Loucy (cell line): ENCODE measurements around the gene SSTR1.
"Not testable (repeated sequence)": the region's sequence is repeated elsewhere in the genome, so short reads cannot be mapped to it uniquely, and the experiment has no call there.

ENCODE experiments used
- H2AFZ ChIP-seq: fragments of 200-600 bp; sonication (generic); 2 replicates; pipeline ENCODE4 v1.6.0; 2016; ENCODE audit warnings: antibody characterized with exemption, mild to moderate bottlenecking, low read length, moderate library complexity
- H3F3A ChIP-seq: fragments of 200-600 bp; 2 replicates; pipeline ENCODE4 v1.6.0; 2016; ENCODE audit warnings: antibody characterized with exemption, low read depth, mild to moderate bottlenecking
- H3K27me3 ChIP-seq: fragments of 200-600 bp; sonication (generic); 2 replicates; pipeline ENCODE4 v1.6.1; 2014; ENCODE audit warnings: low read length, mild to moderate bottlenecking; ENCODE audit not compliant: insufficient read depth, poor library complexity, severe bottlenecking
- H3K36me3 ChIP-seq: fragments of 200-600 bp; sonication (generic); 2 replicates; pipeline ENCODE4 v1.6.1; 2016; ENCODE audit warnings: low read length; ENCODE audit not compliant: insufficient read depth
- H3K4me1 ChIP-seq: fragments of 200-600 bp; sonication (generic); 2 replicates; pipeline ENCODE4 v1.5.1; 2014; ENCODE audit warnings: low read length, mild to moderate bottlenecking; ENCODE audit not compliant: insufficient read depth, poor library complexity, severe bottlenecking
- H3K4me2 ChIP-seq: fragments of 200-600 bp; sonication (generic); 2 replicates; pipeline ENCODE4 v1.6.0; 2014; ENCODE audit warnings: antibody characterized with exemption, low read length, low read depth, mild to moderate bottlenecking; ENCODE audit not compliant: poor library complexity, severe bottlenecking
- H3K4me3 ChIP-seq: fragments of 200-600 bp; sonication (generic); 2 replicates; pipeline ENCODE4 v1.5.1; 2014; ENCODE audit warnings: low read length, mild to moderate bottlenecking, mixed read lengths; ENCODE audit not compliant: poor library complexity, severe bottlenecking
- H3K79me2 ChIP-seq: fragments of 200-600 bp; sonication (generic); 2 replicates; pipeline ENCODE4 v1.6.1; 2014; ENCODE audit warnings: low read length; ENCODE audit not compliant: insufficient read depth
- H3K9ac ChIP-seq: fragments of 200-600 bp; sonication (generic); 2 replicates; pipeline ENCODE4 v1.6.0; 2014; ENCODE audit warnings: mild to moderate bottlenecking, low read depth, low read length, moderate library complexity; ENCODE audit not compliant: poor library complexity, severe bottlenecking
- H3K9me2 ChIP-seq: fragments of 200-600 bp; sonication (generic); replicated peaks from 2 replicates; pipeline ENCODE4 v1.6.1; 2016; ENCODE audit warnings: low read depth, low read length, mixed read lengths
- H3K9me3 ChIP-seq: fragments of 200-600 bp; sonication (generic); 2 replicates; pipeline ENCODE4 v1.6.1; 2014; ENCODE audit warnings: mild to moderate bottlenecking, antibody characterized with exemption, low read length, low read depth; ENCODE audit not compliant: insufficient read depth
- H4K20me1 ChIP-seq: fragments of 200-600 bp; sonication (generic); 2 replicates; pipeline ENCODE4 v1.6.0; 2014; ENCODE audit warnings: antibody characterized with exemption, low read length, mild to moderate bottlenecking; ENCODE audit not compliant: insufficient read depth, poor library complexity, severe bottlenecking
- CTCF ChIP-seq: fragments of 200-600 bp; sonication (generic); conservative IDR thresholded peaks from 2 replicates; pipeline ENCODE4 v1.5.1; 2014; ENCODE audit warnings: mild to moderate bottlenecking, antibody characterized with exemption, low read length
- EZH2phosphoT487 ChIP-seq: fragments of 200-600 bp; IDR thresholded peaks from 2 replicates; pipeline ENCODE4 v1.6.1; 2018; ENCODE audit warnings: antibody characterized with exemption, mild to moderate bottlenecking, moderate library complexity, borderline replicate concordance

Gene SSTR1

DNA sequence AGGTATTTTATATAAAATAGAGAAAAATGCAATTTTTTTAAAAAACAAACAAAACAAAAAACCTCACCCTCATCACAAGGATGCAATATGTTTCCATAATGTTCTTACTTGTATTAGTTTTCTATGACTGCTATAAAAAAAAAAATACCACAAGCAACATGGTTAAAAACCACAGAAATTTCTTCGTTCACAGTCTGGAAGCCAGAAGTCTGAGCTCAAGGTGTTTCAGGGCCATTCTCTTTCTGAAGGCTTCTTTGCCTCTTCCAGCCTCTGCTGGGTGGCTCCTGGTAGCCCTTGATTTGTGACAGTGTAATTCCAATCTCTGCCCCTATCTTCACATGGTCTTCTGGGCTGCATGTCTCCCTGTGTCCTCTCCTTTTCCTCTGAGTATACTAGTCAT lies 21.5 kb upstream of the SSTR1 start:
- Histone ChIP-seq H3K9me3 (no peaks in the 10 kb centered on the region), H3K27me3 (no peaks in the 10 kb centered on the region), H3K4me2 (no peak overlapping the region), H3K79me2 (no peaks in the 10 kb centered on the region), H3K36me3 (no peaks in the 10 kb centered on the region), H3K9ac (no peak overlapping the region), H3K4me1 (peaks cover 15% of the 10 kb centered on the region), H3K4me3 (no peak overlapping the region), H2AFZ (no peak overlapping the region), H3K9me2 (no peaks in the 10 kb centered on the region), H3F3A (no peaks in the 10 kb centered on the region), H4K20me1 (no peaks in the 10 kb centered on the region)
- TF ChIP-seq CTCF (no peak), EZH2phosphoT487 (no peak)

DNA sequence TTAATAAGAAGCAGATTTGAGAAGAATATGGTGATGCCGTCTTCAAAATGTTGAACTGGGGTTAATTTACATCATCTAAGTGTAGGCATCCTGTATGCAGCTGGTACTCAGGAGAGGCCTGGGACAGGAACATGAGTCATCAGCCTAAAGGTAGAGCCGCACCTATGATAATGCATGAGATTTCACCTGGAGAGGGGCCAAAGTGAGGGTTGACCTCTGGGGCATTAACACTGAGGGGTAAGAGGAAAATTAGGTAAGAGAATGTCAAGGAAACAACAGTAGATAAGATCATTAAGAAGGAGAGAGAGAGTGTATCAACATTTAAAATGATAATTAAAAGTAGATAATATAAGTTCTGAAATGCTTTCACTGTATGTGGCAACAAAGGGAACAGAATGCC lies 20.2 kb upstream of the SSTR1 start:
- Histone ChIP-seq H4K20me1 (no peaks in the 10 kb centered on the region), H3K4me3 (no peak overlapping the region), H3K36me3 (no peaks in the 10 kb centered on the region), H3K9me2 (no peaks in the 10 kb centered on the region), H3K27me3 (no peaks in the 10 kb centered on the region), H3F3A (no peaks in the 10 kb centered on the region), H3K4me1 (peaks cover 15% of the 10 kb centered on the region), H3K9me3 (no peaks in the 10 kb centered on the region), H3K9ac (no peak overlapping the region), H3K79me2 (no peaks in the 10 kb centered on the region), H2AFZ (no peak overlapping the region), H3K4me2 (no peak overlapping the region)
- TF ChIP-seq CTCF: no peak
- TF ChIP-seq EZH2phosphoT487: no peak

DNA sequence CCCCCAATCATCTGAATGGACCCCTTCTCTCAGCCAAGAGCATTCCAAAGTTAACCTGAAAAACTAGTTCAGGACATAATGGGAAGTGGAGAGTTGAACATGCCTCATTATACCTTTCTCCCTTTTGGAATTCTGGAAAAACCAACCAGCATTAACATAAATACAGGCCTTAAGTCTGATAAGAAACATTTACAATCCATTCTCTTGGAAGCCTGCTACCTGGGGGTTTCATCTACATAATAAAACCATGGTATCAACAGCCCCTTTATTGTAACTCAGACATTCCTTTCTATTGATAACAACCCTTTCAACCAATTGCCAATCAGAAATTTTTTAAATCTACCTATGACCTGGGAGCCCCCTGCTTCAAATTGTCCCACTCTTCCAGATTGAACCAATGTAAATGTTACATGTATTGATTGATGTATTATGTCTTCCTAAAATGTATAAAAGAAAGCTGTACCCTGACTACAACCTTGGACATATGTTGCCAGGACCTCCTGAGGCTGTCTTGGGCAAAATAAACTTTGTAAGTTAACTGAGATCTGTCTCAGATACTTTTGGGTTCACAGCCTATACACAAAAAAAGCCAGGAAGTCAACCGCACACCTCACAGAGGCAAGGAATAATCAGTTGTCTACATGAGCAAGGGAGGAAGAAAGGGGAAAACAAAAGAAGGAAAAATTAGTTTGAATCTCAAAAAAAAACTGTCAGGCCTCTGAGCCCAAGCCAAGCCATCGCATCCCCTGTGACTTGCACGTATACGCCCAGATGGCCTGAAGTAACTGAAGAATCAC lies 17.6 kb upstream of the SSTR1 start:
- Histone ChIP-seq H2AFZ (no peak overlapping the region), H3F3A (no peaks in the 10 kb centered on the region), H3K4me1 (peaks cover 15% of the 10 kb centered on the region), H3K27me3 (no peaks in the 10 kb centered on the region), H3K36me3 (no peaks in the 10 kb centered on the region), H4K20me1 (no peaks in the 10 kb centered on the region), H3K79me2 (no peaks in the 10 kb centered on the region), H3K9me3 (no peaks in the 10 kb centered on the region), H3K9ac (no peak overlapping the region), H3K4me3 (no peak overlapping the region), H3K4me2 (no peak overlapping the region), H3K9me2 (no peaks in the 10 kb centered on the region)
- TF ChIP-seq EZH2phosphoT487 (no peak), CTCF (no peak)

GRCh38 chr14:38190846-38191245 lies 16.9 kb upstream of the SSTR1 start:
- not testable (repeated sequence) for H3K9me3 ChIP-seq, H3K36me3 ChIP-seq, H3K27me3 ChIP-seq, H3F3A ChIP-seq, H3K9ac ChIP-seq, H3K79me2 ChIP-seq, H3K4me1 ChIP-seq, H2AFZ ChIP-seq, H3K4me3 ChIP-seq, H3K9me2 ChIP-seq, H4K20me1 ChIP-seq, H3K4me2 ChIP-seq

DNA sequence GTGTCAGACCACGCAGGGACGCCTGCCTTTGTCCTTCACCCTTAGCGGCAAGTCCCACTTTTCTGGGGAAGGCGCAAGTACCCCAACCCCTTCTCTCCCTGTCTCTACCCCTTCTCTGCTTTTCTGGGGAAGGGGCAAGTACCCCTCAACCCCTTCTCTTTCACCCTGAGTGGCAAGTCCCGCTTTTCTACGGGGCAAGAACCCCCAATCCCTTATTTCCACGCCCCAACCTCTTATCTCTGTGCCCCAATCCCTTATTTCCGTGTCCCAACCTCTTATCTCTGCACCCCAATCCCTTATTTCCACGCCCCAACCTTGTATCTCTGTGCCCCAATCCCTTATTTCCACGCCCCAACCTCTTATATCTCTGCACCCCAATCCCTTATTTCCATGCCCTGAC lies 16.2 kb upstream of the SSTR1 start:
- not testable (repeated sequence) for H3K4me1 ChIP-seq, H3K9ac ChIP-seq, H3K79me2 ChIP-seq, H3K9me2 ChIP-seq, H3K27me3 ChIP-seq, H3K9me3 ChIP-seq, H3K4me2 ChIP-seq, H3K4me3 ChIP-seq, H2AFZ ChIP-seq, H3K36me3 ChIP-seq, H3F3A ChIP-seq, H4K20me1 ChIP-seq
